ENCODE measurements around the gene BMPR2. TPM values are rescaled to one million over a fixed set of nuclear protein-coding genes. Genes with fewer than 3 reads are reported as not detected.
"Not testable (repeated sequence)": the region's sequence is repeated elsewhere in the genome, so short reads cannot be mapped to it uniquely, and the experiment has no call there.

BMPR2 gene
- total RNA-seq, 2 donors from 2014 or later = 5.1 to 8.0 TPM

DNA sequence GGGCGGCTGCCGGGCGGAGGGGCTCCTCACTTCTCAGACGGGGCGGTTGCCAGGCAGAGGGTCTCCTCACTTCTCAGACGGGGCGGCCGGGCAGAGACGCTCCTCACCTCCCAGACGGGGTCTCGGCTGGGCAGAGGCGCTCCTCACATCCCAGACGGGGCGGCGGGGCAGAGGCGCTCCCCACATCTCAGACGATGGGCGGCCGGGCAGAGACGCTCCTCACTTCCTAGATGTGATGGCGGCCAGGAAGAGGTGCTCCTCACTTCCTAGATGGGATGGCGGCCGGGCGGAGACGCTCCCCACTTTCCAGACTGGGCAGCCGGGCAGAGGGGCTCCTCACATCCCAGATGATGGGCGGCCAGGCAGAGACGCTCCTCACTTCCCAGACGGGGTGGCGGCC is 159.2 kb downstream of the BMPR2 start:
- not testable (repeated sequence) for H3K36me3 Mint-ChIP-seq; ATAC-seq; DNase-seq (ENCODE audit: low spot score in 2 of 2); H3K9me3 Mint-ChIP-seq; H3K27ac Mint-ChIP-seq

DNA sequence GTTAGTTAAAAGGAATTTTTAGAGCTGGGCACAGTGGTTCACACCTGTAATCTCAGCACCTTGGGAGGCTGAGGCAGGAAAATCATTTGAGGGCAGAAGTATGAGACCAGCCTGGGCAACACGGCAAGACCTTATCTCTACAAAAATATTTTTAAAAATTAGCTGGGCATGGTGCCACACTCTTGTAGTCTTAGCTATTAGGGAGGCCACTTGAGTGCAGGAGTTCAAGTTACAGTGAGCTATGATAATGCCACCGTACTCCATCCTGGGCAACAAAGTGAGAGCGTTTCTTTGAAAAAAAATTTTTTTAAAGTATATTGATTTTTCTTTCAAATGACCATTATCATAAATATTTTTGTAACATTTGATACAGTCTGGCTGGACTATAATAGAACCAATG is 165.0 kb downstream of the BMPR2 start:
- DNase-seq (ENCODE audit: low spot score in 2 of 2) (no peak), ATAC-seq (no peak)
- no peak overlapping the region for H3K27ac Mint-ChIP-seq
- no peaks in the 10 kb centered on the region for H3K36me3 Mint-ChIP-seq
- H3K9me3 Mint-ChIP-seq = no peaks in the 10 kb centered on the region

DNA sequence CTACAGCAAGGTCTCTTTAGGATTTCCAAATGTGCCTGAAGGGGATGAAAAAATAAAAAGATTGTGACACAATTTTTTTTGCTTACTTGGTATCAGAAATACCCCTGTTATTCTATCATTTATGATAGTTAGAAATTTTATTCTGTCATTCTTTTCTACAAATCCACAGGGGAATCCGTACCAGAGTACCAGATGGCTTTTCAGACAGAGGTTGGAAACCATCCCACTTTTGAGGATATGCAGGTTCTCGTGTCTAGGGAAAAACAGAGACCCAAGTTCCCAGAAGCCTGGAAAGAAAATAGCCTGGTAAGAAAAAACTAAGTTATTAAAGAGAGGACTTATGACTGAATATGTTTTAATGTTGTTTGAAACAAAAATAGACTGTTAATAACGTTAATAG is 166.0 kb downstream of the BMPR2 start:
- H3K9me3 Mint-ChIP-seq = no peaks in the 10 kb centered on the region
- ATAC-seq = no peak

DNA sequence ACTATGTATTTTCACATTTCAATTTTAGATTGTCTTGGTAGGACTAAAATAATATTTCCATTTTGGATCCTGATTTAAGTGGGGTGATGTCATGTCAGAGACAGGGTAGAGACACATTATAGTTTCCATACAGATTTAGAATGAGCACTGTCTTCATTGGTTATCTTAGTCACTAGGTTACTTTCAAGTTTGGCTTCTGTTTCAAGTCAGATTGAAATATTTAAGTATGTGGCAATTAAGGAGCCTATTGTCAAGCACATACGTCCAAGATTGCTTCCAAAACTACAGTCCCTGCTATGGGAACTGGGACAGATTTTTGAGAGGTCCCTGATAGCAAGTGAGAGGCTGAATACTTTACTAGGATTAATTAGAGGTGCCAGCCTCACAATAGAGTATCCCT is 169.4 kb downstream of the BMPR2 start:
- Mint-ChIP-seq H3K9me3 (no peaks in the 10 kb centered on the region), H3K36me3 (no peaks in the 10 kb centered on the region), H3K27ac (no peak overlapping the region)
- ATAC-seq (peak; percentile 36 to 86), DNase-seq (ENCODE audit: low spot score in 2 of 2) (no peak)

More for the DNA sequence above, 166.0 kb downstream of the BMPR2 start:
- no peak overlapping the region for H3K27ac Mint-ChIP-seq
- no peak for DNase-seq (ENCODE audit: low spot score in 2 of 2)
- H3K36me3 Mint-ChIP-seq = no peaks in the 10 kb centered on the region

DNA sequence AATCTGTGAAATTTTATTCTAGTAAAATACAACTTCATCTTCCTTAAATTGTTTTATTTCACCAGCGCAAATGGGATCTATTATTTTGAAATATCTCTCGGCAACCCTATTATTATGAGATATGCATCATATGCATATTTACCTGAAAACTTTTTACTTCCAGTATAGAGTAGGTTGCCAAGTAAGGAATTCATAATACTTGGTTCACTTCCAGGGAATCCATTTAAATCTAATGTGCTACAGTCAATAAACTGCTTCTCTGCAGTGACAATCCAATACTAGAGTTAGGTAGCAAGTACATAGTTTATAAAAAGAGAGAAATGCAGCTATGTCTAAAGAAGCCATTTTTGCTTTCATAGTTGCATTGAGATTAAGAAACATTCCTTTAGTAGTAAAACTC is 169.8 kb downstream of the BMPR2 start:
- no peaks in the 10 kb centered on the region for H3K9me3 Mint-ChIP-seq
- ATAC-seq = no peak
- H3K36me3 Mint-ChIP-seq = no peaks in the 10 kb centered on the region
- DNase-seq (ENCODE audit: low spot score in 2 of 2) = no peak
- no peak overlapping the region for H3K27ac Mint-ChIP-seq

DNA sequence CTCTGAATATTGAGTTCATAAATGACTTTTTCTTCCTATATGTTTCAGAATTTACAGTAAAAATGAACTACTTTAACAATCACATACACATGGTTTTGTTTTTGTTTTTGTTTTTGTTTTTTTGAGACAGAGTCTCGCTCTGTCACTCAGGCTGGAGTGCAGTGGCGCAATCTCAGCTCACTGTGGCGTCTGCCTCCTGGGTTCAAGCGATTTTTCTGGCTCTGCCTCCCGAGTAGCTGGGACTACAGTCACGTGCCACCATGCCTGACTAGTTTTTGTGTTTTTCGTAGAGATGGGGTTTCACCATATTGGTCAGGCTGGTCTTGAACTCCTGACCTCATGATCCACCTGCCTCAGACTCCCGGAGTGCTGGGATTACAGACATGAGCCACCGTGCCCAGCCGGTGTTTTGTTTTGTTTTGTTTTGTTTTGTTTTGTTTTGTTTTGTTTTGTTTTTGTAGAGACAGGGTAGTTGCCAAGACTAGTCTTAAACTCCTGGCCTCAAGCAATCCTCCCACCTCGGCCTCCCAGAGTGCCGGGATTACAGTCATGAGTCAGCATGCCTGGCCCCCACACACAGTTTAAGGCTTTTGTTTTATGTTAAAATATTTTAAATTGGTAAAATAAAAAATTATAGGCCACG is 170.5 kb downstream of the BMPR2 start:
- H3K9me3 Mint-ChIP-seq; H3K36me3 Mint-ChIP-seq; DNase-seq (ENCODE audit: low spot score in 2 of 2); ATAC-seq: not testable (repeated sequence)
- peak overlapping the region in 1 of 2 donors; percentile 52 for H3K27ac Mint-ChIP-seq

DNA sequence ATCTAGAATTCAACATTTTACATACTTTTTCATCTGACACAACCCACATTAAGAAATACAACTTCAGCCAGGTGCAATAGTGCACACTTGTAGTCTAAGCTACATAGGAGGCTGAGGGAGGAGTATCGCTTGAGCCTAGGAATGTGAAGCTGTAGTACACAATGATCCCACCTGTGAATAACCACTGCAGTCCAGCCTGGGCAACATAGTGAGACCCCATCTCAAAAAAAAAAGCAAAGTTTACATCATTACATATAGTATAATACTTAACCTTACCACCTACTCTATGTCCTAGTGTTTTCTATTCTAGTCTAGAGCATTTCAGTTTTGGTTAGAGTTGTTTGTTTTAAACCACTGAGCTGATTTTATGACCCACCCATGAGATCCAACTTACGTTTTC is 172.1 kb downstream of the BMPR2 start:
- Mint-ChIP-seq H3K9me3 (no peaks in the 10 kb centered on the region), H3K36me3 (no peaks in the 10 kb centered on the region), H3K27ac (no peak overlapping the region)
- no peak for DNase-seq (ENCODE audit: low spot score in 2 of 2)
- no peak for ATAC-seq

DNA sequence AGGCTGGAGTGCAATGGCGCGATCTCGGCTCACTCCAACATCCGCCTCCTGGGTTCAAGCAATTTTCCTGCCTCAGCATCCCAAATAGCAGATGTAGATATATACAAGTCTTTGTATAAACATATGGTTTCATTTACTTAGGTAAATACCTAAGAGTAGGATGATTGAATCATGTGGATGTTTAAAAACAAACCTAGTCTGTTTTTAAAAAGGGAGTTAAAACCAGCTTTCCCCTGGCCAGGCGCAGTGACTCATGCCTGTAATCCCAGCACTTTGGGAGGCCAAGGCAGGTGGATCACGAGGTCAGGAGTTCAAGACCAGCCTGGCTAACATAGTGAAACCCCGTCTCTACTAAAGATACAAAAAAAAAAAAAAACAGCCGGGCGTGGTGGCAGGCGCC is 174.9 kb downstream of the BMPR2 start:
- not testable (repeated sequence) for ATAC-seq; H3K9me3 Mint-ChIP-seq; H3K27ac Mint-ChIP-seq; H3K36me3 Mint-ChIP-seq; DNase-seq (ENCODE audit: low spot score in 2 of 2)

DNA sequence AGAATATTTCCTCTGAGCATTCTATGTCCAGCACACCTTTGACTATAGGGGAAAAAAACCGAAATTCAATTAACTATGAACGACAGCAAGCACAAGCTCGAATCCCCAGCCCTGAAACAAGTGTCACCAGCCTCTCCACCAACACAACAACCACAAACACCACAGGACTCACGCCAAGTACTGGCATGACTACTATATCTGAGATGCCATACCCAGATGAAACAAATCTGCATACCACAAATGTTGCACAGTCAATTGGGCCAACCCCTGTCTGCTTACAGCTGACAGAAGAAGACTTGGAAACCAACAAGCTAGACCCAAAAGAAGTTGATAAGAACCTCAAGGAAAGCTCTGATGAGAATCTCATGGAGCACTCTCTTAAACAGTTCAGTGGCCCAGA is 179.2 kb downstream of the BMPR2 start:
- ATAC-seq (peak; percentile 20 to 59), DNase-seq (ENCODE audit: low spot score in 2 of 2) (no peak)
- no peak overlapping the region for H3K27ac Mint-ChIP-seq
- no peaks in the 10 kb centered on the region for H3K9me3 Mint-ChIP-seq
- H3K36me3 Mint-ChIP-seq = peaks cover 5% of the 10 kb centered on the region in 2 donors

DNA sequence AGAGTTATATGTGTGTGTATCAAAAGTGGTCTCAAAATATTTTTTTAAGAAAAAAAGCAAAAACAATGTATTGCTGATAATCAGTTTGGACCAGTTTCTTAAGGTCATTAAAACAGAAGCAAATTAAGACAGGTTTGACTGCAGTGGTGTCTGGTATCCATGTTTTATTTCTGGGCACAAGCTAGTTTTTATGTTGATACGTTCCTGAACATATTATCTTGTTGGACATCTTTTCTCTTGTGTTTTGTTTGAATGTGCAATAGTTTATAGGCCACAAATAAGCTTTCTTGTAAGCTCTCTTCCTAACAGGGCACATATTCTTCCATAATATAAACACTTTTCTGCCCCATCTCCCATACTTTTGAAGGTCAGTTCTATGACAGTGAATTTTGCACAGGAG is 184.1 kb downstream of the BMPR2 start:
- Mint-ChIP-seq H3K27ac (no peak overlapping the region), H3K9me3 (no peaks in the 10 kb centered on the region), H3K36me3 (peaks cover 5% of the 10 kb centered on the region in 2 donors)
- no peak for ATAC-seq
- no peak for DNase-seq (ENCODE audit: low spot score in 2 of 2)

DNA sequence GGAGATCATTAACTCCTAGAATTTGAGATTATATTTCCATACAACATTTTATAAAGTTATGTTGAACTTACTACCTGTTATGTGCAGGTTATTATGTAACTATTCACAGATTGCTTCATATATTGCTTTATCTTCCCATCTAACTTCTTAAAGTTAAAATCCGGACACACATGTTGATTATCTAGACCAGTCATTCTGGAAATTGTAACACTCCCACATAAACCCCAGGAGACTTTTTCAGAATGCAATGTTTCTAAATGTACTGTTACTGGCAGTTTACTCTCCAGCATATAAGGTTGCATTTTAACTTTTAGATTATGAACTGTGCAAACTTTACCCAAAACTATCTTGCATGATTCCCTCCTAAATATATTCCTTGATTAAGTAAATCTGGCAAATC is 188.1 kb downstream of the BMPR2 start:
- Mint-ChIP-seq H3K9me3 (no peaks in the 10 kb centered on the region), H3K27ac (no peak overlapping the region), H3K36me3 (no peaks in the 10 kb centered on the region)
- ATAC-seq = no peak
- DNase-seq (ENCODE audit: low spot score in 2 of 2) = no peak

DNA sequence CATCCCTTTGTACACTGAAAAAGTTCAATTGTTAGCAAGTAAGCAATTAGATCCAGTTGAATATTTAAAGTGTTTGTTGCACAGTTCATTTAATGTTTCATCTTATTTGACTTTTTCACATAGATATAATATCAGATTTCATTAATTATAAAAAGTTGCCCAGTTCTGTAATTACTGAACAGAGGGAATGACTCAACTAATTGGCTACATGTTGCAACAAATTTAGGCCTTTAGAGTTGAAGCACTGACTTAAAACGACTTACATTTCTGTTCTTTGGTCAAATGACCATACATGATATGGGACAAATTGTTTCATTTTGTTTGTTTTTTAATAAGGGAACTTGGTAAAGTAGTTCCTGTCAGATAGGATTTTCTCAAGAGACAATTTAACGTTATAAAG is 190.2 kb downstream of the BMPR2 start:
- Mint-ChIP-seq H3K36me3 (no peaks in the 10 kb centered on the region), H3K27ac (no peak overlapping the region), H3K9me3 (no peaks in the 10 kb centered on the region)
- DNase-seq (ENCODE audit: low spot score in 2 of 2) (no peak), ATAC-seq (no peak)

DNA sequence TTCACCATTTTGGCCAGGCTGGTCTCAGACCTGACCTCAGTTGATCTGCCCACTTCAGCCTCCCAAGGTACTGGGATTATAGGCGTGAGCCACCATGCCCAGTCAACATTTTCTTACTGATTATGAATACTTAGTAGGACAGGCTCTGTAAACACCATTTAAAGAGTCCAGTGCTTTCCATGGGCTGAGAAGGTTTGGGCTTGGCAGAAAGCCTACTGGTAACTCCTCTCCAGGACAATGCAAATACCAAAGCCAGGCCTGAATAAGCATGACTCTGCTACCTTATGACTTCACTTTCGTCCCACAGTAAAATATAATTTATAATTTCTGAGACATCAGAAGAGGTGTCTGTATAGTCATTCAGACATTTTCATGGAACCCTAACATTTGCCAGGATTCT is 198.4 kb downstream of the BMPR2 start:
- H3K36me3 Mint-ChIP-seq = no peaks in the 10 kb centered on the region
- H3K9me3 Mint-ChIP-seq = peaks cover 0 to 4% of the 10 kb centered on the region in 2 donors
- DNase-seq (ENCODE audit: low spot score in 2 of 2) (no peak), ATAC-seq (no peak)
- no peak overlapping the region for H3K27ac Mint-ChIP-seq

DNA sequence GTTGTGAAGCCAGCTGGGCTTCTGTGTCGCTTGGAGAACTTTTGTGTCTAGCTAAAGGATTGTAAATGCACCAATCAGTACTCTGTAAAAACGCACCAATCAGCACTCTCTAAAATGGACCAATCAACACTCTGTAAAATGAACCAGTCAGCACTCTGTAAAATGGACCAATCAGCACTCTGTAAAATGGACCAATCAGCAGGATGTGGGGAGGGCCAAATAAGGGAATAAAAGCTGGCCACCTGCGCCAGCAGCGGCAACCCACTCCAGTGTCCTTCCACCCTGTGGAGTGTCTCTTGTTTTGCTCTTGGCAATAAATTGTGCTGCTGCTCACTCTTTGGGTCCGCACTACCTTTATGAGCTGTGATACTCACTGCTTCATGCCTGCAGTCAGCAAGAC is 199.1 kb downstream of the BMPR2 start:
- H3K36me3 Mint-ChIP-seq; H3K9me3 Mint-ChIP-seq; DNase-seq (ENCODE audit: low spot score in 2 of 2); H3K27ac Mint-ChIP-seq; ATAC-seq: not testable (repeated sequence)

DNA sequence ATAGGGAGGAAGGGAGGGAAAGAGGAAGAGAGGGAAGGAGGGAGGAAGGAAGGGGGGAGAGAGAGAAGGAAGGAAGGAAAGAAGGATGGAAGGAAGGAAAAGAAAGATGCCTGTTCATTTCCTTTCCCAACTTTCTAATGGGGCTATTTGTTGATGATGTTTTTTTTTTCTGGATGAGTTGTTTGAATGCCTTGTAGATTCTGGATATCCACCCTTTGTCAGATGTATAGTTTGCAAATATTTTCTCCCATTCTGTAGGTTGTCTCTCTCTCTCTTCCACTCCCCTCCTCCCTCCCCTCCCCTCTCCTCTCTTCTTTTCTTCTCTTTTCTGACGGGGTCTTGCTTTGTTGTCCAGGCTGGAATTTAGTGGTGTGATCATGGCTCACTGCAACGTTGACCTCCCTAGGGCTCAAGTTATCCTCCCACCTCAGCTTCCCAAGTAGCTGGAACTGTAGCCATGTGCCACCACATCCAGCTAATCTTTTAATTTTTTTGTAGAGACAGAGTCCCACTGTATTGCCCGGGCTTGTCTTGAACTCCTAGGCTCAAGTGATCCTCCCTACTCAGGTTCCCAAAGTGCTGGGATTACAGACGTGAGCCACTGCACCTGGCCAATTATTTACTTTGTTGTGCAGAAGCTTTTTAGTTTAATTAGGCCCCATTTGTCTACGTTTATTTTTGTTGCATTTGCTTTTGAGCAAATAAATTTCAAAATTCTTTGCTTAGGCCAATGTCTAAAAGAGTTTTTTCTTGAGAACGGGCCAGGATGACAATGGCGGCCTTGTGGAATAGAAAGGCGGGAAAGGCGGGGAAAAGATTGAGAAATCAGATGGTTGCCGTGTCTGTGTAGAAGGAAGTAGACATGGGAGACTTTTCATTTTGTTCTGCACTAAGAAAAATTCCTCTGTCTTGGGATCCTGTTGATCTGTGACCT is 201.4 kb downstream of the BMPR2 start:
- Mint-ChIP-seq H3K36me3 (no peaks in the 10 kb centered on the region), H3K27ac (no peak overlapping the region)
- no peak for ATAC-seq

DNA sequence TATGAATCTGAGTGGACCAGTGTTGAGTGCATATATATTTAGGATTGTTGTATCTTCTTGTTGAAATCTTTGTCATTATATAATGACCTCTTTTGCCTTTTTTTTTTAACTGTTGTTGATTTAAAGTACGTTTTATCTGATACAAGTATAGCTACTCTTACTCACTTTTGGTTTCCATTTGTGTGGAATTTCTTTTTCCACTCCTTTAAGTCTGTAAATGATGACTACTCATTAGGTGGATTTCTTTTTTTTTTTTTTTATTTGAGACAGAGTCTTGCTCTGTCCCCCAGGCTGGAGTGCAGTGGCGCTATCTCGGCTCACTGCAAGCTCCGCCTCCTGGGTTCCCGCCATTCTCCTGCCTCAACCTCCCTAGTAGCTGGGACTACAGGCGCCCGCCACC is 206.7 kb downstream of the BMPR2 start:
- H3K27ac Mint-ChIP-seq = peak overlapping the region; percentile 24 to 26
- H3K36me3 Mint-ChIP-seq; DNase-seq (ENCODE audit: low spot score in 2 of 2); H3K9me3 Mint-ChIP-seq: not testable (repeated sequence)
- ATAC-seq = peak; percentile 39 to 78

More for the DNA sequence above, 201.4 kb downstream of the BMPR2 start:
- H3K9me3 Mint-ChIP-seq = peaks cover 0 to 4% of the 10 kb centered on the region in 2 donors
- DNase-seq (ENCODE audit: low spot score in 2 of 2) = no peak

DNA sequence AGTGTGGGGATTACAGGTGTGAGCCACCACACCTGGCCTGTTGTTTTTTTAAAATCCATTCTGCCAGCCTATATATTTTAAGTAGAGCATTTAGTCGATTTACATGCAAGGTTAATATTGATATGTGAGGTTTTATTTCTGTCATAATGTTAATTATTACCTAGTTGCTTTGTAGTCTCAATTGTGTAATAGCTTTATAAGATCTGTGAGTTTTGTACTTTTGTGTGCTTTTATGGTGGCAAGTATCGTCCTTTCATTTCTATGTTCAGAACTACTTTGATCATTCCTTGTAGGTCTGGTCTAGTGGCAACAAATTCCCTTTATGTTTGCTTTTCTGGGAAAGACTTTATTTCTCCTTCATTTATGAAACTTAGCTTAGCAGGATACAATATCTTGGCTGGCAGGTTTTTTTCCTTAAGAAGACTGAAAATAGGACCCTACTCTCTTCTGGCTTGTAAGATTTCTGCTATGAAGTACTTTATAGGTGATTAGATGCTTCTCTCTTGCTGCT is 207.6 kb downstream of the BMPR2 start:
- DNase-seq (ENCODE audit: low spot score in 2 of 2) (no peak), ATAC-seq (no peak)
- Mint-ChIP-seq H3K36me3 (no peaks in the 10 kb centered on the region), H3K27ac (no peak overlapping the region), H3K9me3 (no peaks in the 10 kb centered on the region)

Measured in activated naive CD4-positive, alpha-beta T cell treated with anti-CD3 and anti-CD28 coated beads, Interleukin-2, amount 50 U/mL, for 72 hours (primary cell).